Lung (tissue), 12 donors: ENCODE results near the gene RPRD1A. TPM values are rescaled to one million over a fixed set of nuclear protein-coding genes. Genes with fewer than 3 reads are reported as not detected.
A peak's percentile ranks its signal among the peaks of the same experiment; 100 is the strongest.

Experiments used
- ATAC-seq: fragments of 200-7000 bp; cut with Tn5 transposase; one replicate; pipeline ENCODE4 v1.9.1; 2020; ENCODE audit warnings: moderate number of reproducible peaks; ENCODE audit not compliant: insufficient read depth, low FRiP score
- DNase-seq, 3 donors: peaks; one replicate each; pipeline ENCODE4 v3.0.0-alpha.2; 2013 to 2017
- H3K27ac ChIP-seq, 2 donors: one replicate each; pipeline ENCODE4 v1.5.1; 2013; ENCODE audit warnings: mild to moderate bottlenecking in 2 of 2, moderate library complexity in 2 of 2, control low read depth in 1 of 2, inconsistent platforms in 1 of 2, low read depth in 1 of 2, low read length in 1 of 2
- H3K27me3 ChIP-seq, 3 donors: one replicate each; pipeline ENCODE4 v1.5.1; 2013; ENCODE audit warnings: low read length in 2 of 3; ENCODE audit not compliant: control insufficient read depth in 3 of 3, insufficient read depth in 3 of 3
- H3K36me3 ChIP-seq, 4 donors: one replicate each; pipeline ENCODE4 v1.5.1; 2013; ENCODE audit warnings: low read length in 4 of 4, mild to moderate bottlenecking in 1 of 4, moderate library complexity in 1 of 4; ENCODE audit not compliant: control insufficient read depth in 4 of 4, insufficient read depth in 4 of 4
- H3K4me1 ChIP-seq, 5 donors: one replicate each; pipeline ENCODE4 v1.5.1; 2013; ENCODE audit warnings: low read length in 5 of 5, mild to moderate bottlenecking in 2 of 5, moderate library complexity in 1 of 5; ENCODE audit not compliant: control insufficient read depth in 5 of 5, insufficient read depth in 5 of 5
- H3K4me3 ChIP-seq: one replicate; pipeline ENCODE4 v1.5.1; 2013; ENCODE audit warnings: mild to moderate bottlenecking, control low read depth, moderate library complexity
- H3K9ac ChIP-seq, 2 donors: one replicate each; pipeline ENCODE4 v1.5.1; 2013; ENCODE audit warnings: low read length in 2 of 2, control low read depth in 1 of 2; ENCODE audit not compliant: insufficient read depth in 1 of 2
- H3K9me3 ChIP-seq, 4 donors: one replicate each; pipeline ENCODE4 v1.5.1; 2013; ENCODE audit warnings: low read length in 3 of 4, mild to moderate bottlenecking in 1 of 4, moderate library complexity in 1 of 4; ENCODE audit not compliant: control insufficient read depth in 4 of 4, insufficient read depth in 3 of 4
- WGBS, 2 donors: extraction: QIAGEN DNeasy Blood & Tissue Kit; methylation state at CpG; one replicate each; pipeline ENCODE4 v1.1.7; 2013; 5-methylcytosine and 5-hydroxymethylcytosine counted together
- polyA plus RNA-seq, 2 donors: library from polyadenylated mRNA; stranded (reverse); fragments of 200-250 nt; gene quantifications; one replicate each; pipeline ENCODE4 v1.2.1, GENCODE V29; 2013
- total RNA-seq, 2 donors: library from RNA; depleted of rRNA in 1 of 2; stranded (reverse); fragments of >200 nt in 1 of 2; gene quantifications; one replicate each; pipeline ENCODE4 v1.2.1, GENCODE V29; 2014 to 2021
- TF ChIP-seq, protein P1 (sequence below): IDR thresholded peaks from 2 replicates; pipeline ENCODE4 v1.5.1; 2012; ENCODE audit warnings: mild to moderate bottlenecking; ENCODE audit errors: control extremely low read depth, extremely low read depth
- donor health status: control.
- donor health status: control.
- donor health status: Bipolar disorder and iron deficiency.
- donor health status: healthy.
- donor health status: DM: yes; HTN: yes; CAD: no.

RPRD1A gene
- total and polyA plus RNA-seq, 4 donors = 21.3 to 61.3 (median 30.5) TPM

DNA sequence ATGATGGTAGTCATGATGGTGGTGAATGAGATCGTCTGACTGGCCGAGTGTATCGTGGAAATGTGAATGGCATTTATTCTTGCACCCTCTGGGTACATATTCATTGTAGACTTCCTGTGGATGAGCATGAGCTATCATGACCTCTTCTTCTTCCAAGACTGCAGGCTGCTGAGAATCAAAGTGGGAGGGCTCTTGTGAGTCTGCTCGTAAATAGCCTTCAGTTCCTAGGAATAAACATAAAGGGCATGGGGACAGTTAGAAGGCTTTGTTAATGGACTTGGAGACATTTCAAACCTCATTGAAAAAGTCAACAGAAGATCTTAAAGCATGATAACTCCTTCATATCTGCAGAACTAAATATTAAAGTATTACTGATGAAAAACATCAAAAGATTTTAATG is 46.9 kb upstream of the RPRD1A start:
- no peaks in the 10 kb centered on the region for H3K4me1 ChIP-seq
- H3K4me3 ChIP-seq = no peak overlapping the region
- no peak for ATAC-seq
- H3K36me3 ChIP-seq = peaks cover 11 to 39% (median 24%) of the 10 kb centered on the region in 4 donors
- H3K27me3 ChIP-seq = no peaks in the 10 kb centered on the region
- peak overlapping the region in 1 of 2 donors; percentile 9 for H3K9ac ChIP-seq
- TF ChIP-seq, protein P1, sequence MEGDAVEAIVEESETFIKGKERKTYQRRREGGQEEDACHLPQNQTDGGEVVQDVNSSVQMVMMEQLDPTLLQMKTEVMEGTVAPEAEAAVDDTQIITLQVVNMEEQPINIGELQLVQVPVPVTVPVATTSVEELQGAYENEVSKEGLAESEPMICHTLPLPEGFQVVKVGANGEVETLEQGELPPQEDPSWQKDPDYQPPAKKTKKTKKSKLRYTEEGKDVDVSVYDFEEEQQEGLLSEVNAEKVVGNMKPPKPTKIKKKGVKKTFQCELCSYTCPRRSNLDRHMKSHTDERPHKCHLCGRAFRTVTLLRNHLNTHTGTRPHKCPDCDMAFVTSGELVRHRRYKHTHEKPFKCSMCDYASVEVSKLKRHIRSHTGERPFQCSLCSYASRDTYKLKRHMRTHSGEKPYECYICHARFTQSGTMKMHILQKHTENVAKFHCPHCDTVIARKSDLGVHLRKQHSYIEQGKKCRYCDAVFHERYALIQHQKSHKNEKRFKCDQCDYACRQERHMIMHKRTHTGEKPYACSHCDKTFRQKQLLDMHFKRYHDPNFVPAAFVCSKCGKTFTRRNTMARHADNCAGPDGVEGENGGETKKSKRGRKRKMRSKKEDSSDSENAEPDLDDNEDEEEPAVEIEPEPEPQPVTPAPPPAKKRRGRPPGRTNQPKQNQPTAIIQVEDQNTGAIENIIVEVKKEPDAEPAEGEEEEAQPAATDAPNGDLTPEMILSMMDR = no peak
- DNase-seq = no peak
- 81 to 91% methylated on average over 4 of the region's 4 CpGs for WGBS, 2 donors
- no peaks in the 10 kb centered on the region for H3K9me3 ChIP-seq
- H3K27ac ChIP-seq = no peak overlapping the region

DNA sequence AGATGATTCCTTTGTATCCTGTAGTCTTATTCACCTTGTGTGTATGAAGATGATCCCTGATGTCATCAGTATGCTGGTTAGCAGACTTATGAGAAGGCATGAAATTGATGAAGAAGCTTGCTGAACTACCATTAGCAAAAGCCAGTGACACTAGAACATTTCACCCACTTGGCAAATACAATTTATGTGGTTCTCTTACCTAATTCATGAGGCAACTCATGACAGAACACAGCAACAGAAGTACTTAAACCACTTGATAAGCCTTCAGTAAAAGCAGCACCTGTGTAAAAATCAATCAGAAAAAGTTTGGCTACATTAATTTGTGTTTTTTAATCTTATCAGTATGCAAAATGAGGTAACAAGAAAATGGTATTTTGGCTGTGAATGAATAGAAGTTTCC is 44.9 kb upstream of the RPRD1A start:
- no peak overlapping the region for H3K4me3 ChIP-seq
- no peak overlapping the region for H3K9ac ChIP-seq

DNA sequence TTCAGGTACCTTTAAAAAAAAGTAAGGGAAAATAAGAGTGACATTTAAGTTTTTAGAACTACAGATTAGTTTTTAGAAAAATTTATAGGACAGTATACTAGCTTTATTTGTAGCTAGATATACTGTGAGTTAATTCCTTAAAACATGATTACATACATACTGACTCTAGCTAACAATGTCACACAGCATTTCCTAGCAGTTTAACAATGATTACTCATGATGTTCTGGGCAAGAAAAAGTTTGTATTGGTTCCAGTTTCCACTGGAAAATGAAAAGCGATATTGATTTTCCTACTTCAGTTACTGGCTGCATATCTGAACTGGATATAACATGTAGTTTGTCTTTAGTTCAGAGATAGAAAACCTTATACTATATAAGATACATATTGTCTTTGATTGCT is 42.4 kb upstream of the RPRD1A start:
- Histone ChIP-seq H3K27me3 (no peaks in the 10 kb centered on the region), H3K9ac (no peak overlapping the region), H3K4me3 (no peak overlapping the region), H3K27ac (no peak overlapping the region), H3K9me3 (no peaks in the 10 kb centered on the region), H3K4me1 (no peaks in the 10 kb centered on the region), H3K36me3 (peaks cover 8 to 24% (median 15%) of the 10 kb centered on the region in 4 donors)
- TF ChIP-seq, protein P1 = no peak
- WGBS, 2 donors = 97 to 100% methylated on average over 1 of the region's 1 CpG
- no peak for ATAC-seq
- no peak for DNase-seq

More for the DNA sequence above, 44.9 kb upstream of the RPRD1A start:
- DNase-seq (no peak), ATAC-seq (no peak)
- H3K27ac ChIP-seq = no peak overlapping the region
- peaks cover 11 to 39% (median 24%) of the 10 kb centered on the region in 4 donors for H3K36me3 ChIP-seq
- no peaks in the 10 kb centered on the region for H3K9me3 ChIP-seq
- H3K4me1 ChIP-seq = no peaks in the 10 kb centered on the region
- H3K27me3 ChIP-seq = no peaks in the 10 kb centered on the region
- TF ChIP-seq, protein P1 = no peak

DNA sequence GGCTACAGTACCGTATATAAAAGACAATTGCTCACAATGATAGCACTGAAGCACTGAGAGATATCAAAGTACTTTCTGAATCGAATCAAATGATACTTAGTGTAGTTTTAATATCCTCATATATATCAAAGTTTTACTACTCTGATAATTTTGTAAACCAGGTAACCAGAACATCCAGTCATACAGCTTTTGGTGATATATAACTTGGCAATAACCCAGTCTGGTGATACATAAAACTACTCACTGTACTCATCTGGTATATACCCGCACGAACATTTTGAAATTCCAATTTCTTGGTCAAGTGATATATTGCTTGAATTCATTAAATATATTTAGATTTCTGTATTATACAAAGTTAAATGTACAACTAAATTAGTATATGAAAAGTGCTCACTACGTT is 41.2 kb upstream of the RPRD1A start:
- 94% methylated on average over 5 of the region's 5 CpGs for WGBS, 2 donors
- no peak overlapping the region for H3K4me3 ChIP-seq
- ATAC-seq (no peak), DNase-seq (no peak)
- H3K36me3 ChIP-seq = peaks cover 7 to 17% (median 9%) of the 10 kb centered on the region in 4 donors
- no peaks in the 10 kb centered on the region for H3K9me3 ChIP-seq
- no peaks in the 10 kb centered on the region for H3K4me1 ChIP-seq
- TF ChIP-seq, protein P1 = no peak
- H3K27me3 ChIP-seq = no peaks in the 10 kb centered on the region
- no peak overlapping the region for H3K27ac ChIP-seq
- no peak overlapping the region for H3K9ac ChIP-seq
